IMR-90 (cell line): ENCODE data around the gene RPS10. TPM values are rescaled to one million over a fixed set of nuclear protein-coding genes. Genes with fewer than 3 reads are reported as not detected.
A peak's percentile ranks its signal among the peaks of the same experiment; 100 is the strongest.

Experiments
- ATAC-seq: fragments of 200-7000 bp; cut with Tn5 transposase; 2 replicates; pipeline ENCODE4 v1.9.1; 2020; ENCODE audit warnings: low read depth, mild to moderate bottlenecking, moderate library complexity
- BruUV-seq: library from RNA; stranded (reverse); fragments of 400-500 nt; replicated peaks from 2 replicates; lab custom pipeline; 2021; lab: Mats Ljungman, UMichigan
- CTCF ChIA-PET: fragments of 300-600 bp; formaldehyde crosslinking; extraction: SDS; loops from one replicate; lab custom pipeline; 2021; ENCODE audit warnings: antibody characterized with exemption; lab: Yijun Ruan, JAX
- POLR2A ChIA-PET: fragments of 300-600 bp; sonication (Branson Sonifier 250); formaldehyde crosslinking; loops from one replicate; lab custom pipeline; 2022; ENCODE audit warnings: antibody characterized with exemption; ENCODE audit not compliant: unreplicated experiment; lab: Charles Lee
- DNase-seq: peaks from one replicate; pipeline ENCODE4 v3.0.0; 2013
- H2AFZ ChIP-seq: replicated peaks from 2 replicates; pipeline ENCODE3; 2013; ENCODE audit warnings: low read length, mild to moderate bottlenecking; ENCODE audit not compliant: poor library complexity
- H2AK5ac ChIP-seq: 2 replicates; pipeline ENCODE4 v1.6.1; 2013; ENCODE audit warnings: low read depth, low read length, inconsistent platforms
- H2AK9ac ChIP-seq: replicated peaks from 2 replicates; pipeline ENCODE3; 2013; ENCODE audit warnings: mild to moderate bottlenecking, low read depth, low read length, moderate library complexity; ENCODE audit not compliant: poor library complexity
- H2BK120ac ChIP-seq: 2 replicates; pipeline ENCODE4 v1.6.1; 2013; ENCODE audit warnings: low read depth, low read length, inconsistent platforms
- H2BK15ac ChIP-seq: 3 replicates; pipeline ENCODE4 v1.6.1; 2013; ENCODE audit warnings: low read depth, low read length, inconsistent platforms
- H2BK20ac ChIP-seq: 2 replicates; pipeline ENCODE4 v1.6.1; 2013; ENCODE audit warnings: low read depth, mild to moderate bottlenecking, inconsistent platforms, low read length, moderate library complexity
- H2BK5ac ChIP-seq: 2 replicates; pipeline ENCODE4 v1.6.1; 2013; ENCODE audit warnings: mild to moderate bottlenecking, low read depth, low read length, inconsistent platforms; ENCODE audit not compliant: poor library complexity, severe bottlenecking
- H3K14ac ChIP-seq: replicated peaks from 2 replicates; pipeline ENCODE4 v1.6.1; 2013; ENCODE audit warnings: low read depth, low read length, inconsistent platforms
- H3K18ac ChIP-seq: 2 replicates; pipeline ENCODE4 v1.6.1; 2013; ENCODE audit warnings: low read depth, low read length, control low read depth
- H3K23ac ChIP-seq: 2 replicates; pipeline ENCODE4 v1.6.1; 2013; ENCODE audit warnings: low read depth, low read length, inconsistent platforms
- H3K27ac ChIP-seq: 2 replicates; pipeline ENCODE4 v1.5.1; 2013; ENCODE audit warnings: mild to moderate bottlenecking, control low read depth, low read length; ENCODE audit not compliant: insufficient read depth
- H3K27me3 ChIP-seq: 2 replicates; pipeline ENCODE4 v1.6.1; 2013; ENCODE audit warnings: low read length; ENCODE audit not compliant: control insufficient read depth, insufficient read depth
- H3K36me3 ChIP-seq: 2 replicates; pipeline ENCODE4 v1.6.1; 2013; ENCODE audit warnings: low read length, mixed read lengths; ENCODE audit not compliant: control insufficient read depth, insufficient read depth
- H3K4ac ChIP-seq: 2 replicates; pipeline ENCODE4 v1.6.1; 2013; ENCODE audit warnings: low read depth, low read length, inconsistent platforms
- H3K4me1 ChIP-seq: 2 replicates; pipeline ENCODE4 v1.6.1; 2013; ENCODE audit warnings: low read length, mixed read lengths; ENCODE audit not compliant: control insufficient read depth, insufficient read depth
- H3K4me2 ChIP-seq: 2 replicates; pipeline ENCODE4 v1.6.1; 2013; ENCODE audit warnings: low read depth, mild to moderate bottlenecking, control low read depth, low read length, moderate library complexity
- H3K4me3 ChIP-seq: 2 replicates; pipeline ENCODE4 v1.5.1; 2013; ENCODE audit warnings: low read depth, mild to moderate bottlenecking, control low read depth, low read length, moderate library complexity; ENCODE audit not compliant: insufficient read depth
- H3K56ac ChIP-seq: 2 replicates; pipeline ENCODE4 v1.6.1; 2013; ENCODE audit warnings: low read length, inconsistent platforms; ENCODE audit not compliant: insufficient read depth; ENCODE audit errors: extremely low read depth
- H3K79me1 ChIP-seq, 2 experiments: 2 replicates each; pipeline ENCODE4 v1.6.1; 2013; ENCODE audit warnings: low read length in 2 of 2, inconsistent platforms in 1 of 2, low read depth in 1 of 2
- H3K9ac ChIP-seq: 2 replicates; pipeline ENCODE4 v1.6.1; 2013; ENCODE audit warnings: low read depth, low read length, control low read depth
- H3K9me1 ChIP-seq: 2 replicates; pipeline ENCODE4 v1.6.1; 2013; ENCODE audit warnings: low read length, inconsistent platforms; ENCODE audit not compliant: insufficient read depth
- H3K9me3 ChIP-seq: 2 replicates; pipeline ENCODE4 v1.6.1; 2013; ENCODE audit warnings: low read length; ENCODE audit not compliant: control insufficient read depth, insufficient read depth
- H4K20me1 ChIP-seq: 2 replicates; pipeline ENCODE4 v1.6.1; 2013; ENCODE audit warnings: low read length, inconsistent platforms; ENCODE audit not compliant: insufficient read depth
- H4K5ac ChIP-seq: 2 replicates; pipeline ENCODE4 v1.6.1; 2013; ENCODE audit warnings: mild to moderate bottlenecking, low read depth, low read length, control low read depth
- H4K8ac ChIP-seq, 2 experiments: 2 replicates each; pipeline ENCODE4 v1.6.1; 2013; ENCODE audit warnings: low read depth in 2 of 2, low read length in 2 of 2, control low read depth in 1 of 2, inconsistent platforms in 1 of 2
- H4K91ac ChIP-seq: 2 replicates; pipeline ENCODE4 v1.6.1; 2013; ENCODE audit warnings: low read depth, low read length, inconsistent platforms; ENCODE audit not compliant: insufficient read depth
- BHLHE40 ChIP-seq: fragments of 150-350 bp; IDR thresholded peaks from 2 replicates; pipeline ENCODE4 v1.6.1; 2016; ENCODE audit warnings: mild to moderate bottlenecking, low read depth, low read length
- FOS ChIP-seq: fragments of 150-350 bp; IDR thresholded peaks from 2 replicates; pipeline ENCODE4 v1.6.1; 2016; ENCODE audit warnings: low read depth, low read length
- MAFK ChIP-seq: IDR thresholded peaks from 2 replicates; pipeline ENCODE4 v1.6.1; 2012; ENCODE audit warnings: low read depth, low read length, improper control_type of control experiment
- MAZ ChIP-seq: IDR thresholded peaks from 2 replicates; pipeline ENCODE4 v1.6.1; 2012; ENCODE audit warnings: low read depth, mild to moderate bottlenecking, low read length, improper control_type of control experiment, moderate library complexity, borderline replicate concordance
- MXI1 ChIP-seq: IDR thresholded peaks from 2 replicates; pipeline ENCODE4 v1.6.1; 2012; ENCODE audit warnings: low read depth, mild to moderate bottlenecking, low read length, moderate library complexity, borderline replicate concordance
- NFE2L2 ChIP-seq: fragments of 150-350 bp; IDR thresholded peaks from 2 replicates; pipeline ENCODE4 v1.6.1; 2016; ENCODE audit warnings: low read depth, mild to moderate bottlenecking, low read length
- SMC3 ChIP-seq: fragments of 150-350 bp; IDR thresholded peaks from 2 replicates; pipeline ENCODE4 v1.6.1; 2016; ENCODE audit warnings: low read depth, mild to moderate bottlenecking, antibody characterized with exemption, low read length, moderate library complexity
- WGBS, 2 experiments: methylation state at CpG; one replicate each; pipeline versions ENCODE4 v1.1.5 to v1.1.7; 2013; ENCODE audit warnings: missing lambda C conversion rate in 2 of 2; ENCODE audit not compliant: insufficient read length in 1 of 2; ENCODE audit errors: extremely low coverage in 2 of 2; 5-methylcytosine and 5-hydroxymethylcytosine counted together
- dilution Hi-C: fragments of 300-500 bp; cut with HindIII; formaldehyde crosslinking; loops from one replicate; pipeline ENCODE4 v1.14.3; 2018; ENCODE audit warnings: low sequenced_read_pairs; ENCODE audit not compliant: unreplicated experiment
- in situ Hi-C: fragments of 300-500 bp; cut with MboI; formaldehyde crosslinking; loops from 3 replicates; pipeline ENCODE4 v1.14.3; 2019; ENCODE audit warnings: low sequenced_read_pairs, inconsistent platforms, mixed read lengths
- intact Hi-C: fragments of 100-400 bp; cut with micrococcal nuclease; formaldehyde crosslinking; loops from 2 replicates; pipeline ENCODE4 v1.10.0; 2022
- polyA plus RNA-seq, 3 experiments: library from polyadenylated mRNA; depleted of rRNA; stranded (reverse); fragments of >200 nt; gene quantifications; 2 replicates each; pipeline ENCODE4 v1.2.3, GENCODE V29; 2012; ENCODE audit warnings: low replicate concordance in 1 of 3
- total RNA-seq: library from RNA; depleted of rRNA; stranded (reverse); fragments of >200 nt; gene quantifications from 2 replicates; pipeline ENCODE4 v1.2.3, GENCODE V29; 2012
- TF ChIP-seq, protein P1 (sequence below): fragments of 150-350 bp; IDR thresholded peaks from 2 replicates; pipeline ENCODE4 v1.6.1; 2017; ENCODE audit warnings: mild to moderate bottlenecking, antibody characterized with exemption, low read length, low read depth

The RPS10 gene
- total and polyA plus RNA-seq, 2 of the 4 experiments (the other 2 are of a cell fraction) = 5,462 to 5,584 TPM

DNA sequence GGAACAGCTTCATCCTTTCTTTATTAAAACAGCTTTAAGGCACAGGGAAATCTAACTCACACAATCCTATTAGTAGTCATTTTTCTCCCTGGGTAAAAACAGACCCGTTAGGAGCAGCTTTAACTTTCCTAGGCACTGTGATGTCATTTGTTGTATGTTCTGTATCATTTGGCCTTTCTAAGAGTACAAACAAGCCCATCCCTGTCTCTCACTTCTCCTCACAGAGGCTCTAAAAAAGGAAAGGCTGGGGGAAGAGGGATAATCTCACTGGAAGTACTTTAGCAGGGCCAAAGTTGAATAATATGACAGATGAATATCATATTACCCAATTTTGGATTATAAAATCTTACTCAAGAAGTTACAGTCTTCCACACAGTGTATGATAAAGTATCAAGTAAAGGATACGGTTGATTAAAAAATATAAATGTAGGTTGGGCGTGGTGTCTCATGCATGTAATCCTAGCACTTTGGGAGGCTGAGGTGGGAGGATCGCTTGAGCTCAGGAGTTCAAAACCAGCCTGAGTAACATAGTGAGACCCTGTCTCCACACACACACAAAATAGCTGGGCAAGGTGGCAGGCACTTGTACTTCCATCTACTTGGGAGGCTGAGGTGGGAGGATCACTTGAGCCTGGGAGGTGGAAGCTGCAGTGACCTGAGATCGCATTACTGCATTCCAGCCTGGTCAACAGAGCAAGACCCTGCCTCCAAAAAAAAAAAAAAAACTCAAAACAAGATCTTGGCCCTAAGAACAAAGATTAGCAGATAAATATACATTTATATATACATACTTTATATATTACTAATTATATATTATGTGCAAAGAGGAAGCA lies 41.3 kb downstream of the RPS10 start:
- BruUV-seq = no TSS peak

More for the DNA sequence above, 41.3 kb downstream of the RPS10 start:
- no peaks in the 10 kb centered on the region for H3K9me3 ChIP-seq
- no peak overlapping the region for H3K23ac ChIP-seq
- peak overlapping the region; percentile 18; the same call in 1 of the 2 replicates for H3K18ac ChIP-seq
- H3K4ac ChIP-seq = no peak overlapping the region
- DNase-seq (no peak), ATAC-seq (no peak)
- no peak overlapping the region for H3K56ac ChIP-seq
- peaks cover 11% of the 10 kb centered on the region for H3K4me1 ChIP-seq
- no peak overlapping the region for H2AK5ac ChIP-seq
- H2BK20ac ChIP-seq = no peak overlapping the region
- no peak overlapping the region for H2BK120ac ChIP-seq
- dilution Hi-C loops (no loop called here), in situ Hi-C loops (no loop called here), intact Hi-C loops (no loop called here)
- H3K14ac ChIP-seq = no peak overlapping the region; the same call in 1 of the 2 replicates
- no peak overlapping the region for H3K4me2 ChIP-seq
- no peaks in the 10 kb centered on the region for H3K36me3 ChIP-seq
- no peak overlapping the region for H3K27ac ChIP-seq
- no peak overlapping the region for H4K91ac ChIP-seq
- peaks cover 30 to 80% of the 10 kb centered on the region in 2 experiments for H3K79me1 ChIP-seq
- WGBS, 2 experiments = no CpG with 5 or more reads among the region's 5 CpGs
- peak overlapping the region; percentile 38 for H2BK5ac ChIP-seq
- H4K20me1 ChIP-seq = peaks cover 71% of the 10 kb centered on the region
- ChIA-PET CTCF (no interaction called here), POLR2A (no interaction called here)
- peak overlapping the region in 1 of 2 experiments; percentile 12; a peak in 1 of 4 replicates for H4K8ac ChIP-seq
- H3K9ac ChIP-seq = no peak overlapping the region
- H2AFZ ChIP-seq = no peak overlapping the region
- H3K27me3 ChIP-seq = no peaks in the 10 kb centered on the region
- peak overlapping the region; percentile 12; the same call in 1 of the 3 replicates for H2BK15ac ChIP-seq
- H4K5ac ChIP-seq = no peak overlapping the region
- H3K9me1 ChIP-seq = peaks cover 25% of the 10 kb centered on the region
- TF ChIP-seq SMC3 (no peak), BHLHE40 (no peak), FOS (no peak), MXI1 (no peak), MAFK (no peak), MAZ (no peak), NFE2L2 (no peak)
- TF ChIP-seq, protein P1, sequence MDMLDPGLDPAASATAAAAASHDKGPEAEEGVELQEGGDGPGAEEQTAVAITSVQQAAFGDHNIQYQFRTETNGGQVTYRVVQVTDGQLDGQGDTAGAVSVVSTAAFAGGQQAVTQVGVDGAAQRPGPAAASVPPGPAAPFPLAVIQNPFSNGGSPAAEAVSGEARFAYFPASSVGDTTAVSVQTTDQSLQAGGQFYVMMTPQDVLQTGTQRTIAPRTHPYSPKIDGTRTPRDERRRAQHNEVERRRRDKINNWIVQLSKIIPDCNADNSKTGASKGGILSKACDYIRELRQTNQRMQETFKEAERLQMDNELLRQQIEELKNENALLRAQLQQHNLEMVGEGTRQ = no peak
- H2AK9ac ChIP-seq = no peak overlapping the region
- H3K4me3 ChIP-seq = no peak overlapping the region
